GM10248 (cell line): ENCODE data around the gene OR1J2.
"Not testable (repeated sequence)": the region's sequence is repeated elsewhere in the genome, so short reads cannot be mapped to it uniquely, and the experiment has no call there.

Source experiments
- CTCF ChIA-PET: fragments of 300-600 bp; sonication (Branson Sonifier 250); formaldehyde crosslinking; extraction: SDS; loops from one replicate; lab custom pipeline; 2021; ENCODE audit warnings: antibody characterized with exemption; lab: Yijun Ruan, JAX
- POLR2A ChIA-PET: fragments of 350-650 bp; sonication (Branson Sonifier 250); formaldehyde crosslinking; extraction: SDS; loops from one replicate; lab custom pipeline; 2020; ENCODE audit warnings: antibody characterized with exemption; lab: Yijun Ruan, JAX
- DNase-seq: peaks from one replicate; pipeline ENCODE4 v3.0.0; 2012; ENCODE audit errors: extremely low spot score
- TF ChIP-seq, protein P1 (sequence below): IDR thresholded peaks from 2 replicates; pipeline ENCODE4 v1.5.1; 2012; ENCODE audit warnings: mild to moderate bottlenecking, low read depth; ENCODE audit errors: extremely low read depth, missing control alignments, control extremely low read depth

Gene OR1J2

DNA sequence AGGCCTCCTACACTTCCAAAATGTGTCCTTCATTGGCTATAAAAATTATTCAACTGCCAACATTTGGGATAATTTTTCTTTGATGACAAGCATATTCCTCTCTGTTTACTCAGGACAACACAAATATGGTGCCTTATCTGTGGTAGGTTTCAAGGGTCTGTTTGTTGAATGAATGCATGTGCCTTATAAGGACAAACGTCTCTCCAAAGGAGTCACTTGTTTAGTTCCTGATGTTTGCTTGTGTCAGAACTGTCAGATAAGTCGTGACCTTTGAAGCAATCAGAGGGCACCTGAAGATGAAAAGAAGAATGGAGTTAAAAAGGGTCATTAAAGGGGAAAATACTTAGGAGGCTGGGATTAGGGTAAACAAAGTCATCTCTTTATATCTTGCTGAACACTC lies 3.6 kb upstream of the OR1J2 start:
- TF ChIP-seq, protein P1, sequence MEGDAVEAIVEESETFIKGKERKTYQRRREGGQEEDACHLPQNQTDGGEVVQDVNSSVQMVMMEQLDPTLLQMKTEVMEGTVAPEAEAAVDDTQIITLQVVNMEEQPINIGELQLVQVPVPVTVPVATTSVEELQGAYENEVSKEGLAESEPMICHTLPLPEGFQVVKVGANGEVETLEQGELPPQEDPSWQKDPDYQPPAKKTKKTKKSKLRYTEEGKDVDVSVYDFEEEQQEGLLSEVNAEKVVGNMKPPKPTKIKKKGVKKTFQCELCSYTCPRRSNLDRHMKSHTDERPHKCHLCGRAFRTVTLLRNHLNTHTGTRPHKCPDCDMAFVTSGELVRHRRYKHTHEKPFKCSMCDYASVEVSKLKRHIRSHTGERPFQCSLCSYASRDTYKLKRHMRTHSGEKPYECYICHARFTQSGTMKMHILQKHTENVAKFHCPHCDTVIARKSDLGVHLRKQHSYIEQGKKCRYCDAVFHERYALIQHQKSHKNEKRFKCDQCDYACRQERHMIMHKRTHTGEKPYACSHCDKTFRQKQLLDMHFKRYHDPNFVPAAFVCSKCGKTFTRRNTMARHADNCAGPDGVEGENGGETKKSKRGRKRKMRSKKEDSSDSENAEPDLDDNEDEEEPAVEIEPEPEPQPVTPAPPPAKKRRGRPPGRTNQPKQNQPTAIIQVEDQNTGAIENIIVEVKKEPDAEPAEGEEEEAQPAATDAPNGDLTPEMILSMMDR: no peak
- CTCF ChIA-PET: interaction anchor here (2.9 kb wide), 1 partner anchor 8 kb away, joined by 19 read pairs; no protein-coding TSS in a partner anchor
- DNase-seq: no peak
- POLR2A ChIA-PET: no interaction called here

DNA sequence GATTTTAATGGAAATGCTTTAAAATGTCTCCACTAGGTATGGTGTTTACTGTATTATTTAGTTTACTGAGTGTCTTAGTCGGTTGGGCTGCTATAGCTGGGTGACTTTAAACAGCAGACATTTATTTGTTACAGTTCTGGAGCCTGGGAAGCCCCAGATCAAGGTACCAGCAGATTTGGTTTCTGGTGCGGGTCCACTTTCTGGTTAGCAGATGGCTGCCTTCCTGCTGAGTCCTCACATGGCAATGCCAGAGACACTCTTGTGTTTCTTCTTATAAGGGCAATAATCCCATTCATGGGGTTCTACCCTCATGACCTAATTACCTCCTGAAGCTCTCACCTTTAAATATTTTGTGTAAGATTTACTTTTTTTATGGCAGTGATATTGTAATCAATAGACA lies 7.6 kb downstream of the OR1J2 start:
- TF ChIP-seq, protein P1: no peak
- CTCF ChIA-PET: interaction anchor here (1.9 kb wide), 1 partner anchor 23 kb away, joined by 4 read pairs; no protein-coding TSS in a partner anchor
- POLR2A ChIA-PET: no interaction called here
- no peak for DNase-seq

DNA sequence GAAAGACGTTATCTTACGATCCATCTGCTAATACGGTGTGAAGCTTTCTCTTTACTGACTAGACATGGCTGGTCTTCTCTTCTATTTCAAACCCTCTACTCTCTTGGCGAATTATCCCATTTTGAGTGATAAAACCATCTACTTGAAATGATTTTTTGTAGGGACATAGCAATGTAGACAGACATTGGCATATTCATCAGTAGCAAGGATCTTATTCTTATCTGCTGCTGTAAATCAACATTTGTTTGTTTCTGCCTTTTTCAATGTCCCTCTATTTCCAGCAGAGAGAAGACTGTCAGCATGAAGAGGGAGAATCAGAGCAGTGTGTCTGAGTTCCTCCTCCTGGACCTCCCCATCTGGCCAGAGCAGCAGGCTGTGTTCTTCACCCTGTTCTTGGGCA lies 8.2 kb downstream of the OR1J2 start, which contains the start of gene OR1J4:
OR1J4 (plus strand) TSS at position 301 of the 400 bp plus-strand sequence; CDS start at position 301, 0 bp downstream.
- CTCF ChIA-PET: interaction anchor here (1.0 to 1.9 kb wide), 2 partner anchors 23 kb away, joined by 3 to 4 read pairs; no protein-coding TSS in a partner anchor
- TF ChIP-seq, protein P1: no peak
- no peak for DNase-seq
- POLR2A ChIA-PET: no interaction called here

DNA sequence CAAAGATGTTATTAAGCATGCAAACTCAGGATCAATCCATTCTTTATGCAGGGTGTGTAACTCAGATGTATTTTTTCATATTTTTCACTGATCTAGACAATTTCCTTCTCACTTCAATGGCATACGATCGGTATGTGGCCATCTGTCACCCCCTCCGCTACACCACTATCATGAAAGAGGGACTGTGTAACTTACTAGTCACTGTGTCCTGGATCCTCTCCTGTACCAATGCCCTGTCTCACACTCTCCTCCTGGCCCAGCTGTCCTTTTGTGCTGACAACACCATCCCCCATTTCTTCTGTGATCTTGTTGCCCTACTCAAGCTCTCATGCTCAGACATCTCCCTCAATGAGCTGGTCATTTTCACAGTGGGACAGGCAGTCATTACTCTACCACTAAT lies 8.8 kb downstream of the OR1J2 start:
- ChIA-PET CTCF (interaction anchor here (1.0 kb wide), 1 partner anchor 22 kb away, joined by 3 read pairs; no protein-coding TSS in a partner anchor), POLR2A (no interaction called here)
- TF ChIP-seq, protein P1: no peak
- no peak for DNase-seq

DNA sequence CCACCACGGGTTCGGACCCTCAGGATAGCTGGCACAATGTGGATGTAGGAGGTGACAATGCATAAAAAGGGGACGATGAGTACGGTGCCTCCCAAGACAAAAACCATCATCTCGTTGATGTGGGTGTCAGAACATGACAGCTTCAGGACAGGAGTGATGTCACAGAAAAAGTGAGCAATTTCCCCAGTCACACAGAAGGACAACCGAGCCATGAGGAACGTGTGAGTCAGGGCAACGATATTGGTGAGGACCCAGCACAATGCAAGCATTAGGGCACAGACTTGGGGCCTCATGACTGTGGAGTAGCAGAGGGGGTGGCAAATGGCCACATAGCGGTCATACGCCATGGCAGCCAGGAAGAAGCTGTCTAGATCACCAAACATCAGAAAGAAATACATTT lies 16.0 kb downstream of the OR1J2 start:
- ChIA-PET POLR2A (no interaction called here), CTCF (interaction anchor here (0.9 to 4.5 kb wide), 2 partner anchors 22 to 27 kb away, joined by 3 to 23 read pairs; no protein-coding TSS in a partner anchor)
- TF ChIP-seq, protein P1: no peak
- no peak for DNase-seq

DNA sequence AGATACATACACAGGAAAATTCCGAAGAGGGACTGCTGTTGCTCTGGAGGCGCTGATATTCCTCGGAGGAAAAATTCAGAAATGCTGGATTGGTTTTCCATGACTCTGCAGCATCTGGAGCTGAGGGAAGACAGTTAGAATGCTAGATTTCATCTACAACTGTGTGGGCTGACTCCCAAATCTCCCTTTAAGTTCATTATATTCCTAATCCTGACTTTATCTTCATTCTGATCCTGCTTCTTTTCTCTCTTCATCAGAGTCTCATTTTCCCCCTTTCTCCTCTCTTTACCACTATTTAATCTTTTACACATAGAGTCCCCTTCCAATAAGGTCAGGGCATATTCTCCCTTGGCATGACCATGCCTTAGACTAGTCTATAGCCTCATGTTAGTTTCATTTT lies 16.6 kb downstream of the OR1J2 start, which contains the start of gene OR1N1:
OR1N1 (minus strand) TSS at position 101 of the 400 bp plus-strand sequence; CDS start at position 101, 0 bp downstream.
- DNase-seq: no peak
- ChIA-PET CTCF (interaction anchor here (0.9 to 4.5 kb wide), 2 partner anchors 23 to 28 kb away, joined by 3 to 23 read pairs; no protein-coding TSS in a partner anchor), POLR2A (no interaction called here)
- TF ChIP-seq, protein P1: no peak

DNA sequence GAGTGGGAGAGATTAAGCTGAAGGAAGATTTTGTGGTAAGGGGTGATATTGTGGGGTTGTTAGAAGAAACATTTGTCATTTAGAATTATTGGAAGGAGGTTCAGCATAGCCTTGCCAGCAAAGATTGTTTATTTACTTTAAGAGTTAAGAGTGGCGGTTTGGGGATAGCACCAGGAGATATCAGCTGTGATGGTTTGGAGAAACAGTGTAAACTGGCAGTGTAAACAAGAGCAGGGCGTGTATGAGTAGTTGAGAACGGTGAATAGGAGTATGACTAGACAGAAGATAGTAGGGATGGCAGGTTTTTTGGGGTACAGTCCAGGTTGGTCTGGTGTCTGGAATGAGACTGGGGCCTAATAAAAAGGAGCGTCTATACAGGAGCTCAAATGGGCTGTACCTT lies 20.6 kb downstream of the OR1J2 start:
- POLR2A ChIA-PET, DNase-seq: not testable (repeated sequence)
- CTCF ChIA-PET: interaction anchor here (1.2 kb wide), 1 partner anchor 32 kb away, joined by 4 read pairs; no protein-coding TSS in a partner anchor
